Pulmonary artery endothelial cell (primary cell): ENCODE results near the gene ARF1. TPM values are rescaled to one million over a fixed set of nuclear protein-coding genes. Genes with fewer than 3 reads are reported as not detected.

Source experiments
- DNase-seq: peaks from one replicate; pipeline ENCODE4 v3.0.0-alpha.2; 2011; ENCODE audit warnings: low read depth, low spot score
- total RNA-seq: library from RNA; depleted of rRNA; stranded (reverse); fragments of >200 nt; gene quantifications from 2 replicates; pipeline ENCODE4 v1.2.3, GENCODE V29; 2014

ARF1 gene
- total RNA-seq, 1 donor from 2014 or later, result 379 TPM

GRCh38 chr1:228120857-228121489 is 38.5 kb downstream of the ARF1 start:
- DNase-seq, result no peak

GRCh38 chr1:228122921-228123441 is 40.5 kb downstream of the ARF1 start:
- no peak for DNase-seq

DNA sequence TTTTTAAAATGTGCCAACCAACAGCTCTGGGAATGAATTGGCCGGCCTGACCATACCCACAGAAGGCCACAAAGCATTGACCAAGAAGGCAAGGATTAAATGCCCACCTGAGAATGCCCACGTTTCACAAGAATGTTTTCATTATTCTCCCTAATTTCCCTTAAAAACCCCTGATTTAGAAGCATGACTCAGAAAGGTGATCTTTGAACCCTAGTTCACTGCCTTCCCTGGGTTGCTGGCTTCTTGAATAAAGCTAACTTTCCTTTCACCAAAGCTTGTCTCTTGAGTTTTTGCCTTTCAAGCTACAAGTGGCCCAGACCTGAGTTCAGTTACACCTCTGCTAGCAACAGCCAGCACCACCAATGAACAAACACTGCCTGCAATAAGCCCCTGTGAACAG is 41.0 kb downstream of the ARF1 start:
- DNase-seq, result no peak

GRCh38 chr1:228125185-228125584 is 42.7 kb downstream of the ARF1 start:
- no peak for DNase-seq

DNA sequence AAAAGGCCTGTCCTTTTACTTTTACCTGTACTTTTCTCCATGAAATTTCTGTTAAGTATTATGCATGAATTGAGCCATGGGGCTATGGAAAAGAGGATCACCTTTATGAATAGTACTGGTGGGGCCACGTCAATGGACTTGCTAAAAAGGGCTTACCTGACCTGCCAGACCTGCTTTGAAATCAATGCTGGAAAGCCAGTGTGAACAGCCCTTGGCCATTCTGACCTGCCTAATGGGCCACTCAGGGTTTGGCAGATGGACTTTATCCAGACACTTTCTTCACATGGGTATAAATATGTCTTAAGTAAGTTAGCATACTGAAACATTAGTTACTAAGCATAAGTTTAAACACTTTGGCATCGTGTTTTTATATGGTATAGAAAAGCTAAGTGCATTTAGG is 49.3 kb downstream of the ARF1 start:
- no peak for DNase-seq

GRCh38 chr1:228134591-228134990 is 52.1 kb downstream of the ARF1 start:
- DNase-seq, result no peak

DNA sequence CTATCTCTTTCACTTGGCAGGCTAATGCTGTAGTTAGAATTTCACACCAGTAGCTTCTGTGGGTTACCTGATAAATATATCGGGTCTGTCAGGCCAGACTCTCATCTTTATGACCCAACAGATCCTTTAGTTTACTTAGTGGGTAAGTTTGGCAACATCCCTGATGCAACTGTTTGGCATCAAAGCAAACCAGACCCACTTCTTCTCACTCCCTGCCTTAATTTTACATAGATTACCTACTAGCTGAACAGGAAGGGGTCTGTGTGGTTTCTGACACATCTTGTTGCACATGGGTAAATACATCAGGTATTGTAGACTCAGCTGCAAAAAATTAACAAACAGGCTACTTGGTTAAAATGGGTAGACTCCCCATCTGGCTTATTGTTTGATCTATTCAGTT is 54.4 kb downstream of the ARF1 start:
- DNase-seq, result no peak

- DNase-seq, result no peak
These were observed 57.0 kb downstream of the ARF1 start for GRCh38 chr1:228139406-228139930.

DNA sequence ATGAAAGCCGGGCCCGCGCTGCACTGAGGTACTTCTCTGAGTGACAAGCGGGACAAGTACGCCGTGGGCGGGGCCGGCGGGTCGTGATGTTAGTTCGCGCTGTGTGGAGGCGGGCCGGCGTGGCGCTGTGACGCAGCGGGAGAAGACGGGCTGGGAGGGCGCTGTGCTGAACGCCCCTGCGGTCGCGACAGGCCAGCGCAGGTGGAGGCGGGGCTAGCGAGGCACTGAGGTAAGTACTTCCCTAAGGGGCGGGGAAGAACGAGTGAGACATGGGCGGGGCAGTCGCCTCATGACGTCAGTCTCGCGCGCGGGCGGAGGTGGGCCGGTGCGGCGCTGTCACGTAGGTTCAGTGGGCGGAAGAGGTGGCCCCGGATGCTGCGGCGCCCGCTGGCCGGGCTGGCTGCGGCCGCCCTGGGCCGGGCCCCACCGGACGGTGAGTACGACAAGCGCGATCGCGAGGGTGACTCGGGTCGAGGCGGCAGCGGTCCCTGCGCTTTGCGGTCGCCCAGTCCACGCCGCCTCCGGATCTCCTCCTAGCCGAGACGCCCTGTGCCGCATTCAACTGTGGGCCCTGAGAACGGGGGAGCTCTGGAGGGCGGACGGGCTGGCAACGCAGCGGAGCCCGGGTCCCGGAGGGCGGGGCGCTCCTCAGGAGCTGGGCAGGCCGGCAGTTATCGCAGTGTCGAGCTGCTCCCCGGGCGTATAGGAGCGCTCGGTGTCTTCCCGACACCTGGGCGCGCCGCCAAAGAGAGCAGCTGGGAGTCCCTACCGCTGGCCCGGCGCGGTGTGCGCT is 57.6 kb downstream of the ARF1 start, which contains the start of gene GUK1:
TSS of gene GUK1 (plus strand) at position 349 of the 793 bp plus-strand sequence. CDS start at position 373, 24 bp downstream.
- peak; percentile 98 for DNase-seq

DNA sequence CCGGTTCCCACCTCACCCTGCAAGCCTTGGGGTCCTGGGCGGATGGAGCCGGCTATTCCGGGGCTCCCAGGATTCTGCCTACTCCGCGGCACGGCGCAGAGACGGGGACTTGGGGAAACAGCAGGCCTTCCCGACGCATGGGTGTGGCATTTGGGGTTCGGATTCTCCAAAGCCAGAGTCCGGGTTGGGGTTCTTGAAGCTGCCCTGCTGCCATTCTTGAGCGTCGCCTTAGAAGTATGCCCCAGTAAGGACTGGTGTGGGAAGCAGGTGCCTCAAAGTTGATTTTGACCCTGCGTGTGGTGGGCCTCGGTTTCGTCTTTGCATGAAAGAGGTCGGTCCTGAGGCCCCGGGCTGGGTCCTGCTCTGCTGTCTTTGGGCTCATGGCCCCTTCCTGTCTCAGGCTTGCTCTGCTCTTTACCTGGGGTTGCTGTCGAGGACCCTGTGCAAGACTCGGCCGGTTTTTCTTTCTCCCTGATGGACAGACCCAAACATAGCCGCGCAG is 58.3 kb downstream of the ARF1 start:
- DNase-seq, result no peak

GRCh38 chr1:228141226-228142044 is 58.9 kb downstream of the ARF1 start:
- DNase-seq, result no peak

DNA sequence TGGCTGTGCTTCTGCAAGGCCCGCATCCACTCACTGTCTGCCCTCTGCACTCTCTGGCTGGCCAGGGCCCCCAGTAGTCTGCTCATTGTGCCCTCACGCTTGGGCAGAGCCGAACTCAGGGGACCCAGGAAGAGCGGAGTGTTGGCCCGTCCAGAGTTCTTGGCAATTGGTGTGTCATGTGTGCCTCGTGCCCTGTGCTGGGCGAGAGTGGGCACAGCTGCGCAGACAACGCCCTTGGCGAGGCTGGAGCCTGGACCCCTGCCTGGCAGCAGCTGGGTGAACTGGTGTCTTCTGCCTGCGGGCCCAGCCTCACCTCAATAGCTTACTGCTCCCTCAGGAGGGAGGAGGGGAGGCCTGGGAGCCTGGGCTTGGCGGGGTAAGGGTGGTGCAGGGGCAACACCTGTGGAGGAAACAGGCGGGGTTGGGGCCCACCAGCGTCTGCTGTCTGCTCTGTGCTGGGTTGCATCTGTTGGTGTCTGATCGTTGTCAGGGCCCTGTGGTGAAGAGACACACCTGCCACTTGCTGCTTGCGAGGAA is 59.7 kb downstream of the ARF1 start:
- DNase-seq, result no peak

GRCh38 chr1:228142701-228143136 is 60.2 kb downstream of the ARF1 start:
- DNase-seq, result no peak

DNA sequence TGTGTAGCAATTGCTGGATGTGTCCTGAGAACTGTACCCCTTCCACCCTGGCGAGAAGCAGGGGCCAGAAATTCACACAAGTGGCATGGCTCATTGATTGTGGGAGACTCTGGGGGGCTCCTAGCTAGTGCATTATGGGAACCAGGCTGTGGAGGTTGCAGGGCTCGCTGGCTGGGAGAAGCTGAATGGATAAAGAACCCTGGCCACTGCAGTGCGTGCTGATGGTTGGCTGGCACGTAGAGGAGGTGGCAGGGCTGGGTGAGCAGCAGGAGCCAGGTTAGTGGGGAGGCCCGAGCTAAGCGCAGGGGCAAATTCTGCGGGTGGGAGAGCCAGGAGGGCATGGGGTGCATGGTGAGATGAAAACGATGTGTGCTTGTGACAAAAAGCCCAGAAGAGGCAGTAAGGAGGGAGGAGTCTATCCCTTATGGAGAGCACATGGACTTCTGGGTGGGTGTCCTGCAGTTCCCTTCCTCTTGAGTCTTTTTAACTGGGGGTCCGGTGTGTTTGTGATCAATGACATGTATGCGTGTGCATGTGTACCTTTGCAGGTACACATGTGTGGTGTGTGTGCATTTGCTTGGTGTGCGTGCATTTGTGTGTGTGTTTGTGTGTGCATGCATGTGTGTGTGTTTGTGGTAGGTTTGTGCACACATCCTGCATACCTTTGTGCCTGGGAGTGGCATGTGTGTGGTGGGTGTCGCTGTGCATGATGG is 61.1 kb downstream of the ARF1 start:
- no peak for DNase-seq

DNA sequence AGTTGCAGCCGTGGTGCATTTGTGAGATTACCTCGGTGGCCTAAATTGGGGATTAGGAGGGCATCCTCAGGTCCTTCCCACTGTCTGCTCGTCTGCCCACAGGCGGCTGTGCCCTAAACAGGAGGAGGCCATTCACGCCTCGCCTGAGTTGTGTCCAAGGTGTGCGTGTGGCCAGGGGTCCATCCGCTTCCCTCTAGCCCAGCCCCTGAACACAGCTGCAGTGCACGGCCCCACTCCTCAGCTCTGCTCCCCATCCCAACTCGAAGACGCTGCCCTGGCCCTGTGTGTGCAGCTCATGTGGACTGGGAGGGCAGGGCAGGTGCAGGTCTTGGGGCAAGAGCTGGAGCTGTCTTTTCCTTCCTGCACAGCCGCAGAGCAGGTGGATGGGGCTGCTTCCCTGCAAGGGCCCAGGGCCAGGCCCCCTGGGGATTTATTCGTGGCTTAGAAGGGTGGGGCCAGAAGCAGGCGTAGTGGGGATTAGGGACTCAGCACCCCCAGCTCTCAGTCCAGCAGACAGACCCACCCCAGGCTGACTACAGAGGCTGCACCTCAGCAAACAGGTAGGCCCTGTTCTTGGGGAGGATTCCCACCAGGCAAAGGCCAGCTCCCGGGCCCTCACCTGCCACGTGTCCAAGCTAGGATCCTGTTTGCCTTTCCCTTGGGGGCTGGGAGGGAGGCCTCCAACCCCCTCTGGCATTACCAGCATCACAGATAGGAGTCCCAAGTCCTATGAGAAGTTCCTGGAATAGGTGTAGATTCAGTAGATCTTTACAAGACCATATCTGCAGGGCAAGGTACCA is 61.9 kb downstream of the ARF1 start:
- no peak for DNase-seq

DNA sequence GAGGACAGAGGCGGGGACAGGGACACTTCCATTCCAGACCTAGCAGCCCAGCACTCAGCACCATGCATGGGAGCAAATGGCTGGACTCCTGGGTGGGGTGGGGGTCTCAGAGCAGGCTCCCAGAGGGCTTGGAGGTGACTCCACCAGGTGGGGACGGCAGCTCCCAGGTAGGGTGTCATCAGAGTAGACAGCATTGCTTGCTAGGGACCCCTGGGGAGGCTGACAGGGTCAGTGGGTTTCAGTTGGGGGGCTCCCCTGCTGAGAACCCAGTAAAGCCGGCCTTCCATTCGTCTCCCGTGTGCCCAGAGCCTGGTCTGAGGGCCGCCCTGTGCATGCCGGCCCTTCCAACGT is 62.5 kb downstream of the ARF1 start:
- DNase-seq, result no peak

DNA sequence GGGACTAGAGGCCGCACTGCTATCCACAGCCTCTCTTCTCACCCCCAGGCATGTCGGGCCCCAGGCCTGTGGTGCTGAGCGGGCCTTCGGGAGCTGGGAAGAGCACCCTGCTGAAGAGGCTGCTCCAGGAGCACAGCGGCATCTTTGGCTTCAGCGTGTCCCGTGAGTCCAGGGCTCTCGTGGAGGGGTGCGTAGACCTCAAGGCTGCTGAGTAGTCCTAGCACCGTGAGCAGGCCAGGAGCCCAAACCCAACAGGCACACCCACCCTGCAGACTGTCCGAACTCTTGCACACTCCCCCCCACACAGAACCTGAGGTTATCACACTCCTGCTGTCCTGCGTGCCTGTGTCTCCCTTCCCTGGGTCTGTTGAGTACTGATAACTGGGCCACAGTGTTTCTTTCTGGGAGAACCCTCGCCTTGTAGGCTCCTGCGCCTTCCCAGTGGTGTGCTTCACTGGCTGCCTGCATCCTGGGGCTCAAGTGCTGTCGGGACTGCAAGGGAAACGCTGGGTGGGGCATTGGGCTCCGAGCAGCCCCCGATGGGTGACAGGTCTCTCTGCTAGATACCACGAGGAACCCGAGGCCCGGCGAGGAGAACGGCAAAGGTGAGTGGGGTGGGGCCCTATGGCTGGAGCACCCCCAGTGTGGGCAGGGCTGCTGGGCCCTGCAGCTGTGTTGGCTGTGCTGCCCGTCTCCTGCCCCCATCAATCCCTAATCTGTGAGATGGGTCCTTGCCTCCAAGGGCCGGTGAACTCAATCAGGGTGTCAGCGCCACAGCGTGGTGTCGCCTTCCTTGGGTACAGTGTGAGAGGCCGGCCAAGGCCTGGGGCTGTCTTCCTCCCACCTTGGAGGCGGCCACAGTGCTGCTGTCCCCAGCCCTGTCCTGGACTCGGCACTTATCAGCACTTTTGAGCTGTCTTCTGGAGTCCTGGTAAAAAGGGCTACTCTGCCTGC is 63.2 kb downstream of the ARF1 start:
- DNase-seq, result no peak

DNA sequence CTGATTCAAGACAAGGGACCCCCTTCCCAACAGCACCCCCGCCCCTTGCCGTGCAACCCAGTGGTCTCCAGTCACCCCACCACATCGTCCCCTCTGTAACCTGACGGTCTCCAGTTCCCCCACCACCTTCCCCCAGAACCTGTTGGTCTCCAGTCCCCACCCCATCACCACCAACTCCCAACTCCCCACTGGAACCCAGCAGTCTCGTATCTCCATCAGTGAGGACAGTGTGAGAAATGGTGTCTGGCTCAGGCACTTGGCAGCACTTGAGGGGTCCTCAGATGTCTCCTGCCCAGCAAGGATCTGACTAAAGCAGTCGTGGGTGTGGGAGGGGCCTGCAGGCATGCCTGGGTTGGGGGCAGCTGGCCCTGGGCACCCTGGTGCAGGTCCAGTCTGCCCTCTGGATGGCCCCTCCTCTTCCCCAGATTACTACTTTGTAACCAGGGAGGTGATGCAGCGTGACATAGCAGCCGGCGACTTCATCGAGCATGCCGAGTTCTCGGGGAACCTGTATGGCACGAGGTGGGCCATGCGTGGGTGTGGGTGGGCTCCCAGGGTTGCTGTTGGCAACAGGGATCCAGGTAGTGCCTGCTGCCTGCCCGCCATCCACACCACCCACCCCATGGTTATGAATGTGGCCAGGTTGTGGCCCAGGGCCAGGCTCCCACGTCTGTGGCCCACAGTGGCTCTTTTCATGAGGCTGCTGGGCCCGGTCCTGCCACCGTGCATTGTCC is 64.1 kb downstream of the ARF1 start:
- no peak for DNase-seq
